Stimulated activated CD8-positive, alpha-beta memory T cell treated with anti-CD3 and anti-CD28 coated beads, Interleukin-15, amount 100 ng/mL, for 24 hours (primary cell): Measurements from ENCODE around the gene FEM1C.
"Not testable (repeated sequence)": the region's sequence is repeated elsewhere in the genome, so short reads cannot be mapped to it uniquely, and the experiment has no call there.

Experiments
- DNase-seq: peaks from one replicate; pipeline ENCODE4 v3.0.0-alpha.2; 2020; ENCODE audit warnings: low read depth

FEM1C gene

DNA sequence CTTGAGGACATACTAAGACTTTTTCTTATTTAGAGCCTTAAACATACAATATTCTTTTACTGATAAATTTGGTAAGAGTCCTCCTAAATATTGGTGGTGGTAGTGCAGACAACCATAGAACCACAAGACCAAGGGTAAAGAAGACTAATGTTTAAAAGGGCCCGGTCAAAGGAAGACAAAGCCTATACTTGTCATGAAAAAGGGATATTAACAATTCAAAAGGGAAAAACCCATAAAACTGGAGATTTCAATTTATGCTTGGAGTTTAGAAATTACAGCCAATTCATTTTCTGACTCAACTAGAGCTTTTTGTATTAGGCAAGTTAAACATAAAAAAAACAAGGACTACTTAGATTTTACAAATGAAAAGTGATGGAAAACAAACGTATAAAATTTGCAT is 24.4 kb downstream of the FEM1C start:
- no peak for DNase-seq

DNA sequence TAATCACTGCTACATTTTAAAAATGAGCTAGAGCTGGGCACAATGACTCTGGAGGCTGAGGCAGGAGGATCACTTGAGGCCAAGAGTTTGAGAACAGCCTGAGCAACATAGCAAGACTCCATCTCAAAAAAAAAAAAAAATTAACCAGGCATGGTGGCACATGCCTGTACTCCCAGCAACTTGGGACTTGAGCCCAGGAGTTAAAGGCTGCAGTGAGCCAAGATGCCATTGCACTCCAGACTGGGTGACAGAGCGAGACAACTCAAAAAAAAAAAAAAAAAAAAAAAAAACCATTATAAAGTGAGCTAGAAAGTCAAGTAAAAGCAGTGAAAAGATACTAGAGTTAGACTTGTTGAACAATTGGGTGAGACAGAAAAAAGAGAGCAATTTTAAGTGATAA is 28.2 kb downstream of the FEM1C start:
- no peak for DNase-seq

DNA sequence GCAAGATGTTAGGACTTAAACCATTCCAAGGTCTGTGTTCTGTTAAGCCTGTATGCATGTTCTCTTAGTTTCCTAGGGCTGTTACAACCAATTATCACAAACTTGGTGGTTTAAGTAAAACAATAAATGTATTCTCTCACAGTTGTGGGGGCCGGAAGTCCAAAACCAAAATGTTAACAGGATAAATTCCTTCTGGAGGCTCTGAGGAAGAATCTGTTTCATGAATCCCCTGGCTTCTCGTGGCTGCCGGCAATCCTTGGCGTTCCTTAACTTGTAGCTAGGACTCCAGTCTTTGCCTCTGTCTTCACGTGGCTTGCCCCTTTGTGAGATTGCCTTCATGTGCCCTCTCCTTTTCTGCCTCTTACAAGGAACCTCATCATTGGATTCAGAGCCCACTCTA is 30.4 kb downstream of the FEM1C start:
- no peak for DNase-seq

DNA sequence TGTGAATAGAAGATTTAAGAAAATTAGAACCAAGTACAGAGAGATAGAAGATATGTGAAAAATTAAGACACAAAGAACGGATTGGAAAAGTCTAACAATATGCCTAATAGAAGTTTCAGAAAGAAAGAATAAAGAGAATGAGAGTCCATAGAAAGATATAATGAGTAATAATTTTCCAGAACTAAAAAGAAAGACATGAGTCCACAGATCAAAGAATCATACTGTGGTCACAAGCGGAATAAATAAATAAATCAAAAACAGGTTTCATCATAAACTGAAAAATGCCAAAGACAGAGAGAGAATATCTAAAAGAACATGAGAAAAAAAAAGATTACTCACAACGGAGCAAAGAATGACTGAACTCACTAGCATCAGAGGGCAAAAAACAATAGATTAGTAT is 32.9 kb downstream of the FEM1C start:
- no peak for DNase-seq

DNA sequence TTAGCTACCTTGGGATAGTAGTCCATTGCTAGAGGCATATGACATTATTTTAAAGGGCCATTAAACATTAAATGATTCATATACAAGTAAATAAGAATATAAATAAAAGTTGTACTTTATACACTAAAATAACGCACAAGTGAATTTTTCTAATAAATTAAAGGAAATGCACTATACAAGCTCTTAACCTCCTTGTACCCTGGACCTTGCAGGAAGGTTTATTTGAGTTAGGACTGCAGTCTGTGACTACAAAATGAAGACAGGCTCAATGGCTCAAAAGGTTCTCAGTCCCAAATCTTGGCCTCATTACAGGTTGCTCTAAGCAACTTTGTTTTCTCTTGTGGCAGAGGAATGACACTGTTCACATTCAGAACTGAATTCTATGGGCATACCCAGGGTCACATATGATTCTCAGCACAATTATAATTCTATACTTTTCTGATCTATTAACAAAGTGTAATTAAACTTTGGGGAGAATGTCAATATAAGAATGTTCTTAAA is 34.4 kb downstream of the FEM1C start:
- DNase-seq: no peak

DNA sequence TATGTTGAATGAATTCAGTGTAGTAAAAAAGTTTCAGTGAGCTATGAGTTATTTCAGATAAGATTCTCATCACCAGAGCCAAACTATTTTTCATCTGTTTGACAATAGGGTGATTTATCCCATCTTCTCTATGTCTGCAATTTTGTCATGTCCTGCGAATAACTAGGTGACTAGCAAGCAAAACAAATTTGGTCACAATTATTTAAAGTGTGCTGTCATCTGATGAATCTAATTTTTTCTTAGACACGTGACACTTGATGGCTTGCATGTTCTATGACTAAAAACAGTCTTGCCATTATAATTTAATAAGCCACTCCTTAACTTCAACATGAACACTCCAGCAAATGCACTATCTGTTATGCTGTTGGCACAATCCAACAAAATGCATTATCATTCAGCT is 35.0 kb downstream of the FEM1C start:
- DNase-seq: no peak

DNA sequence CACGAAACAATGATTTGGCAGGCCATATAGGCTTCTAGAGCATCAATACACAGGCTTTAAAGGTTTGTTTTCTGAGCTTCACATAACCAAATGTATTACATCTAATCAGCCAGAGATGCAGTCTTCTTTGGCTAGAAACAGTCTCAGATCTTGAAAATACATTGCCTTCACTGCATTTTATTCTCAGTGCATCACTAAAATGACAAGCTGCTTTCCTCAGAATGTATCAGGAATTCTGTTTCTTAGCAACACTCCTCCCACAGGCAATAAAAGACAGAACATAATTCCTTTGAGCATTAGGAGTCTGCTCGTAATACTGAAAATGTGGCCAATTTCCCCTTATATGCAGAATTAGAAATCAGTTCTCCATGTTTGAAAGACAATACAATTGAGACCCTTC is 36.9 kb downstream of the FEM1C start:
- no peak for DNase-seq

DNA sequence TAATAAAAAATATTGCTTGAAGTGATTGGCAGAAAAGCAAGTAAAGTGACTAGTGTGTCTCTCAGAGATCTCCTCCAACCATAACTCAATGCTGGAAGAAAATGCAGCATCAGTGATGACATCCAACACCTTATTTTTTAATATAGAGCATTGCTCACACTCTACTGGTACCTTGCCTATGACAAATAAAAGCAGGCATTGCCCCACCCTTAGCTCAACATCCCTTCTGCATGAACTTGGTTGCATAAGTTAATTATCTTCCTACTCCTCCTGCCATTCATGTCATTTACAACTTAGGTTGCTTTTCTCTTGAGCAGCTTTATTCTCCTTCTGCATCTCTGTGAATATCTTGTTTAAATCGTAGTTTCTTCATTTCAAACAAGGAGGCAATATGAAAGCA is 41.2 kb downstream of the FEM1C start:
- no peak for DNase-seq

DNA sequence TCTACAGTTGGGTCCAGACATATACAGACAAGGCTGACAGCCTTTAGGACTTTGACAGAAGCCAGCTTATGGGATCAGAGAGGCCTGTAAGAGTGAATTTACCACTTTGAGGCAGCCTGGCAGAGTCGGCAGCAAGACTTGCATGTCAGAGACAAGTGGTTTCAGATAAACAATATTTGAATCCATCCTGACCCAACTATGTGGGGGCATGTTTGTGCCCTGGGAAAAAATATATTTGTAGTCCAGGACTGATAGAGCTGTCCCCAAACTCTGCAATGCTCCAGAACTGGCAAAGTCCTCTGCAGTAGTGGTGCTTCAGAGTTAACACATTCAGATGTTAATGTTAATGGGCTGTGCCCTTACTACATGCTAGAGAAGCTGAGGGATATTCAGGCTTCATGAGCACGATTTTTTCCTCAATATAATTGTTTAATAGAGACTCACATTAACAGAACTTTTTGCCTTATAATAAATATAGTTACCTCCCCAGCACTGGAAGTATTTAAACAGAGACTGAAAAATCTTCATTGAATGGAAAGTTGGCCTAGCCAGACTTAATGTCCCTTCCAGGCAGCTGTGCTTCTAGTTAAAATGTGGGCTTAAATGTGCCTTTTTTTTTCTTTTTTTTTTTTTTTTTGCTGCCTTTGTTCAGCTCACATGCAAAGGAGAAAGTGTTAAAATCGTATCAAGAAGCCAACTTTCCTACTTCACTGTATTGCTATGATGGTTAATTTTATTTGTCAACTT is 42.9 kb downstream of the FEM1C start:
- DNase-seq: no peak

DNA sequence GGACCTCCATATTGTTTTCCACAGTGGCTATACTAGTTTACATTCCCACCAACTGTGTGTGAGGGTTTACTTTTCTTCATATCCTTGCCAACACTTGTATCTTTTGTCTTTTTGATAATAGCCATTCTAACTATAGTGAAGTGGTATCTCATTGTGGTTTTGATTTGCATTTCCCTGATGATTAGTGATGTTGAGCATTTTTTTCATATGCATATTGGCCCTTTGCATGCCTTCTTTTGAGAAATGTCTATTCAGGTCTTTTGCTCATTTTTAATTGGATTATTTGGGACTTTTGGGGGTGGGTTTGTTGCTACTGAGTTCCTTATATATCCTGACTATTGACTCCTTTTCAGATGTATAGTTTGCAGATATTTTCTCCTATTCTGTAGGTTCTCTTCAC is 44.4 kb downstream of the FEM1C start:
- DNase-seq: no peak

DNA sequence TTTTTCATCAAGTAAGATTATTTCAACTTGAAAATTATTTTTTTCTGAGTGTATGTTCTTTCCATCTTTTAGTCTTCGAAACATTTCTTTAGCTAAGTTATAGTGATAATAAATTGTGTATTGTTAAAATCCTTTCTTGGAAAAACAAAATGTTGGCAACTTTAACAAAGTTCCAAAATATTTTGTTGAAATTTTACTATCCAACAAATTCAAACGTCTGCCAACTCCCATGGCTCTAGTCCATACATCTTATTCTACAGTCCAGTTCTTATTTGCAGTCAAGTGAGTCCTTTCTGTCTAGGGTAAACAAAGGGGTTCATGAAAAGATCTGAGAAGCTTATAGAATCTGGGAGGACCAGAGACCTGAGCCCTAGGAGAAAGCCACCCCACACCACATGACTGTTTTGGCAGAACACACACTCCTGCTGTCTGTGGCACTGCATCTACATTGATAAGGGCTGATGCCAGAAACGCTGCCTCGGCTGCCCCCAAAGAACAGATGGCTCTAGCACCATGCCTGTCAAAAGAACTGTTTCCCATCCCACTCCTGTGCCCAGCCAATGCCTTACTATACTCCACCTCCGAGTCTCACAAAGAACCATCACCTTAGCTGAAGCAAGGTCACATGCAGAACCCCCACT is 47.5 kb downstream of the FEM1C start:
- DNase-seq: no peak

DNA sequence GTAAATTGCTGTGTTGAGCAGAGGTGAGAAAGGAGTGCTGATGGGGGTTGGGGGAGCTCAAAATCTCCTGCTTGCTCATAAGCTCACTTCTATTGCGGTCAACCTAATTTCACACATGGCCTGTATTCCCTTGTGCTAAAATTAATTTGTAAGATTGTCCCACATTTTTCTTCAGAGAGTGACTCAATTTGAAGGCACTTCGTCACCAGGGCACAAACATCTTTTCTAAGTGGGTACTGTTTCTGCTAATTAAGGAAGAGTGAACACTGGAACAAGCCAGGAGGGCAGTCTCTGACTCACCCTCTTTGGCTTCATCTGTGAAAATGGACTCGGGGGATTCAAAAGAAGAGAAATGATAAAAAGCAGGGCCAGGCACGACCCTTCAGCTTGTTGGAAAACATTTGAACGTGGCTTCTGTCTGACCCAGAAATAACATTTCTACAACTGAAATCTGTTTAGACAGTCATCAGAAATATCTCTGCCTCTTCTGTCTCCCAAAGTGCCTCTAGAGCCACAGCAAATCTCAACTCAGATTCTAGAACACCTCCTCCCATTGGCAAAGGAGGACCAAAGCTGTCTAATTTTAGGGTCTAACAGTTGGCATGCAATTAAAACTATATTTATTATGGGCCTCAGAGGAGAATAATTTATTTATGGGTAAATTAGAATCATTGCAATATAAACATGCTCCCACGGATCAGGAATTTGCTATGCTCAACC is 49.8 kb downstream of the FEM1C start:
- no peak for DNase-seq

DNA sequence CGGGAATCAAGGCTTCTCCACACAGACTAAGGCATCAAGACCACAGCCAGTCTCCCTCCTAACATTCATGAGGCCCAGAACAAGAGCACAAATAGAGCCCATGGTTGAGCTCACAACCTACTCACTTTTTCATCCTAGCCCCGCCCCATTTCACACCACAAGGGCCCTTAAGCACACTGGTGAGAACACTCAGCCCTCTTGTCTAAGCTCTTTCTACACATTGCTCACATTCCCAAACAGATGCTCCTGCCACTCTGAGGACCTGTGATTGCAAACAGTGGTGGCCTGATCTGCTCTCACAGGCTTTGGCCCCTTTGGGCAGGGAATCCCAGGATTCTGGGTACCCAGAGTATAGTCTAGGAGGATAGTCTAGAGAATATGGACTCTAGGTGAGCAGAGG is 54.0 kb downstream of the FEM1C start:
- no peak for DNase-seq

DNA sequence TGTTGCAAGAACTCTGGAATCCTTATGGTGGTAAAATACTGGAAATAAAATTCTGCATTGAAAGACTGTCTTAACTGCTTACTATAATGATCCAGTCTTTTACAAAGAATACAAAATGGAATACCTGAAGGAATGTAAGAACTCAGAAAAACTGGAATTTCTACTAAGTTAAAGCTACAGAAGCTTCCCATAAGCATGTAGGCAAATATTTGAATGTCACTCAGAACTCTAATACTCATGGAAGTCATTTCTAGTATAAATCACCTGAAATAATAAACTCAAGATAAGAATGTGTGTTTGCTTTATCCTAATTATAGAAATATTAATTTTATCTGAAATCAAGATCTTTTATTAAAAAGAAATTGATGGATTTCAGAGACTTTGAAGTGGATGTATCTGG is 54.8 kb downstream of the FEM1C start:
- no peak for DNase-seq

DNA sequence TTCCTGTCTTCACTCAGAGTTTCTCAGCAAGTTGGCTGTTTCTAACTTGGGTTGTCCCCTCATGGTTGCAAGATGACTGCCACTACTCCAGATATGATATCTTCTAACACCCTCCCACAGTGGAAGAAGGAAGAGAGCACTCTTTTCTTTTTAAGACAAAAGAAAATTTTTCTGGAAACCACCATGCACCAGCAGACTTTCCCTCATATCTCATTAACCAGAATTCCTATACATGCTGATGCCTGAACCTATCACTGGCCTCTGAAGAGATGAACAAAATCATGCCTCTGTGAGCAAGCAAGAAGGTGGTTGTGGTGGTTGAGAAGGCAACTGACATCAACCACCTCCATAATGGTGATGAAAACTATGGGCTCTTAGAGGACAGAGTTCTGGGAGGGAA is 56.8 kb downstream of the FEM1C start:
- DNase-seq: no peak

DNA sequence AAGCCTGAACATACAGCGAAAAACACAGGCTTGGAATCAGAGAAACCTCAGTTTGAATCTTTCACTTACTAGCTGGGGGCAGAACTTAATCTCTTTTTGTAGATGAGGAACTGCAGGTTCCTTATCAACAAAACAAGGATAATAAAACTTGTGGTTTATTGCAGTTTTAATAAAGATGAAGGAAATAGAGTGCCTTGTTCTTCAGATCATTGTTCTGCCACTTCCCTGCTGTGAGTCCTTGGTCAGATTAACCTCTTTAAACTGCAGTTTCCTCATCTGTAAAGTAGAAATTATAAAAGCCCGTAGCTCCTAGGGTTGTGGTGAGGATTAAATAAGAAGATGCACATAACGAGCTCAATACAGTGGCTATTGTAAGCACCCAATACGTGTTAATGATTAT is 57.4 kb downstream of the FEM1C start:
- no peak for DNase-seq

DNA sequence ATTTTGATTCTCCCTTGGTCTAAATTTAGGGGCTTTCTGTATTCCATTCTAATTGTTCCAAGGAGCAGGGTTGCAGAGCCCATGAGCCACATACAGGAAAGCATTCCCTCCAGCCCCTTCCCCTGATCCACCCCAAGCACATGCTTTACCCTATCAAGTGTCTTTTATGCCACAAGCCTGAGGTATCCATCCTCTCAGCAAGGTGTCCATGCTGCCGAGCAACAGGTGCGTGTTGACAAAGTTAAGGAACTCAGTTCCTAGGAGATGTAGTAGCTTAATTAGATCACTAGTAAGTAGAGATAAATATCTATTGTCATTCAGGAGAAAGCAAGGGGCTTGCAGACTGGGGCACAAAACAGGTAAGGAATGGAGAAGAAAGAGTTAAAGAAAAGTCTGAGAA is 57.8 kb downstream of the FEM1C start:
- DNase-seq: no peak

DNA sequence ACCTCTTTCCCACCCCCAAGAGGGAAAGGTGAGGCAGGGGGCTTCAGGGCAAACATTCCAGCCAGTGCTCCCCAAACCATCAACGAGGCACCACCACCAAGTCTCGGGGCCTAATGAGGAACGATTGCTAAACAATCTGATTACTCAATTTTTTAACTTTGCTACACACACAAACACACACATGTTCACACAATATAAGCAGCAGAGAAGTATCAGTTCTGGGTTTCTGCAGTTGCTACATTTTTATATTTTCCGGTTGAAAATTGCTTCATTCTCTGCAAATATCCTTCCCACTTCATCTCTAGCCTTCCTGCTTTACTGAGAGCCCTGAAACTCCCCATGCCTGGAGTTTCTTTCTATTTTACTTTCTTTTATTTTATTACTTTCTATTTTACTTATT is 60.2 kb downstream of the FEM1C start:
- no peak for DNase-seq

DNA sequence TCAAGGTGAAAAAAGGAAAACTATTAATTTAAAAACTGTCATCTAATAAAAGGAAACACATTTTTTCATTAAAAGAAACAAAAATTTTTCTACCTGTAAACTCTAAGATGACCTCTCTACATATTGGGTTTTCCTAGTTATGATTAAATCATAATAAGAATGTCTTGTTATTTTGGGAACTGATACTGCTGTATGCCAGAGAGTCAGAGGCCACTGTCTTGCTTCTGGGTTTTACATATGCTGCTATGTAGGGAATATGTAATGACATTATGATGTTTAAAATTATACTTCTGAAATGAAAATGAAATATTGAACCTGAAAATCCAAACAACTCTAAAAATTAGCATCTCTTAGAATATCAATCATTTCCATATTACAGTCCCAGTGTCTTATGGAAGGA is 63.7 kb downstream of the FEM1C start:
- no peak for DNase-seq

DNA sequence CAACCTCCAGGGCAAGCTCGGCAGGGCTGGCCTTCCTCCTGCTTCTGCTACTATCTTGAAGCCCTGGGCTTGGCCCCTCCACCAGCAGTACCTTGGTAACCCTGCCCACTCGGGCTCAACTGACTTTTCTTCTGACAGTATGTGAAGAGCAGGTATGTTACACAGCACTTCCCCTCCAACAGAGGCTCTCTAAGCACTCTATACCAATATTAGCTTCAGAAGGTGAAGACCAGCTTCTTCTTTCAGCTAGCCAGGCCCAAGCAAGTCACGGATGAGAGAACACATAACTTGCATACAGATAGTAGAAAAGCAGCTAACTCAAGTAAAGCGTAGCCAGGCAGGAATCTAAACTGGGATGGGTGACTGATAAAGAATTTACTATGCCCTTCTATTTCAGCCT is 64.3 kb downstream of the FEM1C start:
- no peak for DNase-seq

DNA sequence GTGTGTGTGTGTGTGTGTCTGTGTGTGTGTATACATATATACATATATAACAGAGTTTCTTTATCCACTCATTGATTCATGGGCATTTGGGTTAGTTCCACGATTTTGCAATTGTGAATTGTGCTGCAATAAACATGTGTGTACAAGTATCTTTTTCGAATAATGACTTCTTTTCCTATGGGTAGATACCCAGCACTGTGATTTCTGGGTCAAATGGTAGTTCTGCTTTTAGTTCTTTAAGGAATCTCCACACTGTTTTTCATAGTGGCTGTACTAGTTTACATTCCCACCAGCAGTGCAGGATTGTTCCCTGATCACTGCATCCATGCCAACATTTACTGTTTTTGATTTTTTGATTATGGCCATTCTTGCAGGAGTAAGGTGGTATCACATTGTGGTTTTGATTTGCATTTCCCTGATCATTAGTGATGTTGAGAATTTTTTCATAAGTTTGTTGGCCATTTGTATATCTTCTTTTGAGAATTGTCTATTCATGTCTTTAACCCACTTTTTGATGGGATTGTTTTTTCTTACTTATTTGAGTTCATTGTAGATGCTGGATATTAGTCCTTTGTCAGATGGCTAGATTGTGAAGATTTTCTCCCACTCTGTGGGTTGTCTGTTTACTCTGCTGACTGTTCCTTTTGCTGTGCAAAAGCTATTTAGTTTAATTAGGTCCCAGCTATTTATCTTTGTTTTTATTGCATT is 65.3 kb downstream of the FEM1C start:
- DNase-seq: not testable (repeated sequence)

DNA sequence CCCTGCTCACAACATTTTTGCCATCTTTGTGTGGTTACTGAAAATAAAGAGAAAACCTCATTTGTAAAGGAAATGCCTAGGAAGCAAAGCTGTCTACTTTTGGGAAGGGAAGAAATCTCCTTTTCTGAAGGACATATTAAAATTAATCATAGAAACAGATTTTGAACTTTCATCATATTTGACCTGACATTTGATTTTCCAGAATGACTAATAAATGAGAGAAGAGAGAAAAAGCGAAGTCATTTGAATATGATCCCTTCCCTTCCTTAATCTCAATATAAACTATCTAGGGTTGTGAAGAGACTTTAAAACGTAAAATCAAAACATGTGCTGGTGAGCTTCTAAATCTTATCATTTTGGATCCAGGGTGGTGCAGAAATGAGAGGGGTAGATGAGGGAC is 66.3 kb downstream of the FEM1C start:
- DNase-seq: no peak

DNA sequence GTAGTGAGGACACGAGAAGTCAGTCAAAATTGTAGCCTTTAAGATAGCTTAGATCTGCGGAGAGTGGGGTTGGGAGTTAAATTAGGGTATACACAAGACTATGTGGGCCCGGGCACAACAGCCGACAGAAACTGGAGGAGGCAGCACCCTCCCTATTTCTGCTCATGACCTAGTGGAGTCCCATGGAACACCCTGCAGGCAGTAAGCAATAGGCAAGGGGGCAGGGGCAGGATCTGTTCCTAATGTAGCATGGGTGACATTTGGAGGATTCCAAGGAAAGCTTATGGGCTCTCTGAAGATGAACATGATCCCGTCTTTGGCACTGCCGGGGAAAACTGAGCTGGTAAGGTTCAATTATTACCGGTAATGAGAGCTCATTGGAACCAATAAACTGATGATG is 67.0 kb downstream of the FEM1C start:
- DNase-seq: no peak
